ENCODE data around the gene LZTS2.

The LZTS2 gene

GRCh38 chr10:101020427-101021075 lies 20.9 kb downstream of the LZTS2 start:
- Histone ChIP-seq H3K27me3 (ENCODE audit: control insufficient read depth in 1 of 2, insufficient read depth in 2 of 2, low read length in 2 of 2) (peaks cover 4 to 14% of the 10 kb centered on the region in 2 donors), H3K4me3 (ENCODE audit: low read depth in 1 of 2, low read length in 2 of 2) (no peak overlapping the region), H3K9ac (ENCODE audit: low read depth in 1 of 2, low read length in 2 of 2) (no peak overlapping the region), H3K36me3 (ENCODE audit: control insufficient read depth in 1 of 2, insufficient read depth in 2 of 2, low read length in 2 of 2) (no peaks in the 10 kb centered on the region), H3K4me1 (ENCODE audit: control insufficient read depth in 1 of 2, insufficient read depth in 2 of 2, low read length in 2 of 2) (peaks cover 0 to 9% of the 10 kb centered on the region in 2 donors), H3K9me3 (ENCODE audit: control insufficient read depth in 1 of 2, low read length in 2 of 2) (no peaks in the 10 kb centered on the region), H3K27ac (ENCODE audit: low read depth, low read length) (no peak overlapping the region)

GRCh38 chr10:101021239-101021638 lies 21.6 kb downstream of the LZTS2 start:
- peaks cover 0 to 9% of the 10 kb centered on the region in 2 donors for H3K4me1 ChIP-seq (ENCODE audit: control insufficient read depth in 1 of 2, insufficient read depth in 2 of 2, low read length in 2 of 2)
- H3K36me3 ChIP-seq (ENCODE audit: control insufficient read depth in 1 of 2, insufficient read depth in 2 of 2, low read length in 2 of 2): no peaks in the 10 kb centered on the region
- no peak overlapping the region for H3K4me3 ChIP-seq (ENCODE audit: low read depth in 1 of 2, low read length in 2 of 2)
- H3K9me3 ChIP-seq (ENCODE audit: control insufficient read depth in 1 of 2, low read length in 2 of 2): no peaks in the 10 kb centered on the region
- peaks cover 4 to 9% of the 10 kb centered on the region in 2 donors for H3K27me3 ChIP-seq (ENCODE audit: control insufficient read depth in 1 of 2, insufficient read depth in 2 of 2, low read length in 2 of 2)
- H3K9ac ChIP-seq (ENCODE audit: low read depth in 1 of 2, low read length in 2 of 2): no peak overlapping the region
- H3K27ac ChIP-seq (ENCODE audit: low read depth, low read length): no peak overlapping the region

GRCh38 chr10:101021692-101022251 lies 22.2 kb downstream of the LZTS2 start:
- Histone ChIP-seq H3K9ac (ENCODE audit: low read depth in 1 of 2, low read length in 2 of 2) (no peak overlapping the region), H3K36me3 (ENCODE audit: control insufficient read depth in 1 of 2, insufficient read depth in 2 of 2, low read length in 2 of 2) (no peaks in the 10 kb centered on the region), H3K4me1 (ENCODE audit: control insufficient read depth in 1 of 2, insufficient read depth in 2 of 2, low read length in 2 of 2) (peaks cover 0 to 9% of the 10 kb centered on the region in 2 donors), H3K27ac (ENCODE audit: low read depth, low read length) (no peak overlapping the region), H3K4me3 (ENCODE audit: low read depth in 1 of 2, low read length in 2 of 2) (no peak overlapping the region), H3K27me3 (ENCODE audit: control insufficient read depth in 1 of 2, insufficient read depth in 2 of 2, low read length in 2 of 2) (peaks cover 4 to 5% of the 10 kb centered on the region in 2 donors), H3K9me3 (ENCODE audit: control insufficient read depth in 1 of 2, low read length in 2 of 2) (no peaks in the 10 kb centered on the region)

- peaks cover 0 to 9% of the 10 kb centered on the region in 2 donors for H3K4me1 ChIP-seq (ENCODE audit: control insufficient read depth in 1 of 2, insufficient read depth in 2 of 2, low read length in 2 of 2)
- no peak overlapping the region for H3K9ac ChIP-seq (ENCODE audit: low read depth in 1 of 2, low read length in 2 of 2)
- no peaks in the 10 kb centered on the region for H3K9me3 ChIP-seq (ENCODE audit: control insufficient read depth in 1 of 2, low read length in 2 of 2)
- no peak overlapping the region for H3K27ac ChIP-seq (ENCODE audit: low read depth, low read length)
- peaks cover 0 to 5% of the 10 kb centered on the region in 2 donors for H3K27me3 ChIP-seq (ENCODE audit: control insufficient read depth in 1 of 2, insufficient read depth in 2 of 2, low read length in 2 of 2)
- no peaks in the 10 kb centered on the region for H3K36me3 ChIP-seq (ENCODE audit: control insufficient read depth in 1 of 2, insufficient read depth in 2 of 2, low read length in 2 of 2)
- no peak overlapping the region for H3K4me3 ChIP-seq (ENCODE audit: low read depth in 1 of 2, low read length in 2 of 2)
Measured at GRCh38 chr10:101022967-101023705, 23.5 kb downstream of the LZTS2 start.

GRCh38 chr10:101027106-101027720 lies 27.6 kb downstream of the LZTS2 start:
- Histone ChIP-seq H3K4me1 (ENCODE audit: control insufficient read depth in 1 of 2, insufficient read depth in 2 of 2, low read length in 2 of 2) (peaks cover 0 to 16% of the 10 kb centered on the region in 2 donors), H3K9me3 (ENCODE audit: control insufficient read depth in 1 of 2, low read length in 2 of 2) (no peaks in the 10 kb centered on the region), H3K9ac (ENCODE audit: low read depth in 1 of 2, low read length in 2 of 2) (no peak overlapping the region), H3K4me3 (ENCODE audit: low read depth in 1 of 2, low read length in 2 of 2) (no peak overlapping the region), H3K27ac (ENCODE audit: low read depth, low read length) (no peak overlapping the region), H3K27me3 (ENCODE audit: control insufficient read depth in 1 of 2, insufficient read depth in 2 of 2, low read length in 2 of 2) (peaks cover 0 to 2% of the 10 kb centered on the region in 2 donors), H3K36me3 (ENCODE audit: control insufficient read depth in 1 of 2, insufficient read depth in 2 of 2, low read length in 2 of 2) (no peaks in the 10 kb centered on the region)

- H3K4me1 ChIP-seq (ENCODE audit: control insufficient read depth in 1 of 2, insufficient read depth in 2 of 2, low read length in 2 of 2): peaks cover 10 to 29% of the 10 kb centered on the region in 2 donors
- no peak overlapping the region for H3K9ac ChIP-seq (ENCODE audit: low read depth in 1 of 2, low read length in 2 of 2)
Measured at GRCh38 chr10:101028446-101029337, 29.1 kb downstream of the LZTS2 start.

GRCh38 chr10:101029520-101030295 lies 30.1 kb downstream of the LZTS2 start:
- Histone ChIP-seq H3K27ac (ENCODE audit: low read depth, low read length) (no peak overlapping the region), H3K9me3 (ENCODE audit: control insufficient read depth in 1 of 2, low read length in 2 of 2) (no peaks in the 10 kb centered on the region), H3K36me3 (ENCODE audit: control insufficient read depth in 1 of 2, insufficient read depth in 2 of 2, low read length in 2 of 2) (peaks cover 0 to 2% of the 10 kb centered on the region in 2 donors), H3K4me1 (ENCODE audit: control insufficient read depth in 1 of 2, insufficient read depth in 2 of 2, low read length in 2 of 2) (peaks cover 13 to 32% of the 10 kb centered on the region in 2 donors), H3K9ac (ENCODE audit: low read depth in 1 of 2, low read length in 2 of 2) (peak overlapping the region in 1 of 2 donors; percentile 21), H3K4me3 (ENCODE audit: low read depth in 1 of 2, low read length in 2 of 2) (no peak overlapping the region), H3K27me3 (ENCODE audit: control insufficient read depth in 1 of 2, insufficient read depth in 2 of 2, low read length in 2 of 2) (peaks cover 0 to 2% of the 10 kb centered on the region in 2 donors)

More at GRCh38 chr10:101028446-101029337, 29.1 kb downstream of the LZTS2 start:
- H3K27me3 ChIP-seq (ENCODE audit: control insufficient read depth in 1 of 2, insufficient read depth in 2 of 2, low read length in 2 of 2): peaks cover 0 to 2% of the 10 kb centered on the region in 2 donors
- H3K9me3 ChIP-seq (ENCODE audit: control insufficient read depth in 1 of 2, low read length in 2 of 2): no peaks in the 10 kb centered on the region
- H3K27ac ChIP-seq (ENCODE audit: low read depth, low read length): no peak overlapping the region
- no peaks in the 10 kb centered on the region for H3K36me3 ChIP-seq (ENCODE audit: control insufficient read depth in 1 of 2, insufficient read depth in 2 of 2, low read length in 2 of 2)
- no peak overlapping the region for H3K4me3 ChIP-seq (ENCODE audit: low read depth in 1 of 2, low read length in 2 of 2)

GRCh38 chr10:101030496-101031127 lies 31.0 kb downstream of the LZTS2 start:
- Histone ChIP-seq H3K4me3 (ENCODE audit: low read depth in 1 of 2, low read length in 2 of 2) (peak overlapping the region; percentile 69 to 84), H3K9ac (ENCODE audit: low read depth in 1 of 2, low read length in 2 of 2) (peak overlapping the region; percentile 44 to 81), H3K4me1 (ENCODE audit: control insufficient read depth in 1 of 2, insufficient read depth in 2 of 2, low read length in 2 of 2) (peaks cover 21 to 41% of the 10 kb centered on the region in 2 donors)

More at GRCh38 chr10:101030496-101031127, 31.0 kb downstream of the LZTS2 start:
- Histone ChIP-seq H3K36me3 (ENCODE audit: control insufficient read depth in 1 of 2, insufficient read depth in 2 of 2, low read length in 2 of 2) (peaks cover 9 to 11% of the 10 kb centered on the region in 2 donors), H3K9me3 (ENCODE audit: control insufficient read depth in 1 of 2, low read length in 2 of 2) (no peaks in the 10 kb centered on the region), H3K27ac (ENCODE audit: low read depth, low read length) (no peak overlapping the region), H3K27me3 (ENCODE audit: control insufficient read depth in 1 of 2, insufficient read depth in 2 of 2, low read length in 2 of 2) (peaks cover 0 to 2% of the 10 kb centered on the region in 2 donors)
